Caco-2 (cell line): ENCODE data around the gene LGI1. TPM values are rescaled to one million over a fixed set of nuclear protein-coding genes. Genes with fewer than 3 reads are reported as not detected.

ENCODE experiments used
- BruUV-seq: library from RNA; stranded (reverse); fragments of 400-500 nt; replicated peaks from 2 replicates; lab custom pipeline; 2021; lab: Mats Ljungman, UMichigan
- CTCF ChIA-PET: fragments of 300-600 bp; sonication (Branson Sonifier 250); formaldehyde crosslinking; loops from one replicate; lab custom pipeline; 2022; ENCODE audit warnings: antibody characterized with exemption; lab: Charles Lee
- POLR2A ChIA-PET: fragments of 300-600 bp; sonication (Branson Sonifier 250); formaldehyde crosslinking; loops from one replicate; lab custom pipeline; 2022; ENCODE audit warnings: antibody characterized with exemption; lab: Charles Lee
- DNase-seq, 2 experiments: peaks; one replicate each; pipeline versions ENCODE4 v3.0.0 to v3.0.0-alpha.2; 2020 to 2022
- H3K27me3 ChIP-seq: replicated peaks from 2 replicates; pipeline ENCODE4 v1.6.0; 2011; ENCODE audit warnings: low read length; ENCODE audit not compliant: control insufficient read depth, insufficient read depth
- H3K36me3 ChIP-seq: 2 replicates; pipeline ENCODE4 v1.5.1; 2011; ENCODE audit warnings: low read length; ENCODE audit not compliant: control insufficient read depth, insufficient read depth
- H3K4me1 ChIP-seq: fragments of 250-450 bp; sonication (Bioruptor Pico); 2 replicates; pipeline ENCODE4 v1.5.1; 2020; ENCODE audit warnings: mild to moderate bottlenecking
- H3K4me3 ChIP-seq: 2 replicates; pipeline ENCODE4 v1.5.1; 2011; ENCODE audit warnings: low read depth, mild to moderate bottlenecking, control low read depth, low read length
- H3K9me3 ChIP-seq: fragments of 250-450 bp; sonication (Bioruptor Pico); 2 replicates; pipeline ENCODE4 v1.5.1; 2020; ENCODE audit warnings: mild to moderate bottlenecking, moderate library complexity
- H3K27ac Mint-ChIP-seq: one replicate; pipeline ENCODE4 v1.8.0; 2022; ENCODE audit warnings: mixed read lengths; ENCODE audit not compliant: unreplicated experiment
- H3K27me3 Mint-ChIP-seq: one replicate; pipeline ENCODE4 v1.8.0; 2022; ENCODE audit warnings: mixed read lengths; ENCODE audit not compliant: insufficient read depth, unreplicated experiment
- H3K36me3 Mint-ChIP-seq: one replicate; pipeline ENCODE4 v1.8.0; 2022; ENCODE audit warnings: mild to moderate bottlenecking, mixed read lengths; ENCODE audit not compliant: insufficient read depth, unreplicated experiment
- H3K4me1 Mint-ChIP-seq: one replicate; pipeline ENCODE4 v1.8.0; 2022; ENCODE audit warnings: low read depth, mixed read lengths; ENCODE audit not compliant: unreplicated experiment
- H3K4me3 Mint-ChIP-seq: one replicate; pipeline ENCODE4 v1.8.0; 2022; ENCODE audit warnings: mild to moderate bottlenecking, moderate library complexity, mixed read lengths; ENCODE audit not compliant: unreplicated experiment
- H3K9me3 Mint-ChIP-seq: one replicate; pipeline ENCODE4 v1.8.0; 2022; ENCODE audit warnings: mixed read lengths; ENCODE audit not compliant: unreplicated experiment
- intact Hi-C: fragments of 100-400 bp; cut with micrococcal nuclease; formaldehyde crosslinking; loops from one replicate; pipeline ENCODE4 v1.10.0; 2022; ENCODE audit not compliant: unreplicated experiment
- total RNA-seq: library from RNA; stranded (reverse); gene quantifications from 2 replicates; pipeline ENCODE4 v1.2.3, GENCODE V29; 2022
- TF ChIP-seq, protein P1 (sequence below), 2 experiments: fragments of 200-600 bp in 1 of 2; IDR thresholded peaks; 1 replicate in 1 of 2; 2 replicates in 1 of 2; pipeline versions ENCODE4 v1.5.1 to v1.8.0; 2011 to 2022; ENCODE audit warnings: antibody characterized with exemption in 1 of 2, control low read depth in 1 of 2, inconsistent platforms in 1 of 2, low read depth in 1 of 2, low read length in 1 of 2, mild to moderate bottlenecking in 1 of 2, moderate library complexity in 1 of 2; ENCODE audit not compliant: insufficient read depth in 1 of 2, severe bottlenecking in 1 of 2, unreplicated experiment in 1 of 2

Gene LGI1
- total RNA-seq, 1 experiment from 2014 or later, result 0.48 TPM

DNA sequence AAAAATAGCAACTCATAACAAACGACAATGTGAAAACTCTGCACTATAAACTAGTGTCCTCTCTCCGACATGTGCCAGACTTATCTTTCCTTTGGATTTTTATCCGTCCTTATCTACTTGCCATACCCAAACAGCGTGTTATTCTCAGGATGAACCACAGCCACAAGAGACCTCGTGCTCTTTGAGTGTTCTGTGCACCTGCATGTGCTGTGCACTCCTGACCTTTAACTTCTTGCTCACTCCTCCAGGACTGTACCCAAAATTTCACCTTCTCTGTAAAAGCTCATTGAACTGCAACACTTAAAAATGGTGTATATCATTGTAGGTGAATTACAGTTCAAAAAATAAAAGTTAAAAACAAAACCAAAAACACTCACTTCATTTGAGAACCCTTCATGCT lies 78.0 kb downstream of the LGI1 start:
- no peaks in the 10 kb centered on the region for H3K27me3 Mint-ChIP-seq

DNA sequence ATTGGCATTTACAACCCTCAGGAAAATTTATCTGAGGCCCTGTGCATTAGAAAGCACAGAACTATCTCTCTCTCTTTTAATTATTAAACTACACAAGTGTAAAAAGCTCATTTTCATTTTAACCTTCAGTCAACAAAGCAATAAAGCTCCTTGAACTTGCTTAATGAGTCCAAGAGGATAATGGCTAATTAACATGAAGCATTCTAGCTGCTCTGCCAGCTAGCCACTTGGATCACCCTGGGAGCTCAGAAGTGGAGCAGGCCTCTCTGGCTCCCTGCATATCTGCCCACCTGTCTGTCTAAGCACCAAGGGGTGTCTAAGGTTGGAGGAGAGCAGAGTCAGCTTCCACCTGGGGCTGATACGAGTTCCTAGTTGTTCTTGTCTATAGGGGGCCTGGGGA lies 80.1 kb downstream of the LGI1 start:
- ChIA-PET POLR2A (no interaction called here), CTCF (interaction anchor here (0.6 kb wide), 1 partner anchor 47 kb away, joined by 5 read pairs; no protein-coding TSS in a partner anchor)
- no peaks in the 10 kb centered on the region for H3K27me3 Mint-ChIP-seq

More for the DNA sequence above, 78.0 kb downstream of the LGI1 start:
- H3K4me1 Mint-ChIP-seq, result peaks cover 7% of the 10 kb centered on the region
- H3K36me3 Mint-ChIP-seq, result no peaks in the 10 kb centered on the region
- intact Hi-C loops, result no loop called here
- TF ChIP-seq, protein P1, sequence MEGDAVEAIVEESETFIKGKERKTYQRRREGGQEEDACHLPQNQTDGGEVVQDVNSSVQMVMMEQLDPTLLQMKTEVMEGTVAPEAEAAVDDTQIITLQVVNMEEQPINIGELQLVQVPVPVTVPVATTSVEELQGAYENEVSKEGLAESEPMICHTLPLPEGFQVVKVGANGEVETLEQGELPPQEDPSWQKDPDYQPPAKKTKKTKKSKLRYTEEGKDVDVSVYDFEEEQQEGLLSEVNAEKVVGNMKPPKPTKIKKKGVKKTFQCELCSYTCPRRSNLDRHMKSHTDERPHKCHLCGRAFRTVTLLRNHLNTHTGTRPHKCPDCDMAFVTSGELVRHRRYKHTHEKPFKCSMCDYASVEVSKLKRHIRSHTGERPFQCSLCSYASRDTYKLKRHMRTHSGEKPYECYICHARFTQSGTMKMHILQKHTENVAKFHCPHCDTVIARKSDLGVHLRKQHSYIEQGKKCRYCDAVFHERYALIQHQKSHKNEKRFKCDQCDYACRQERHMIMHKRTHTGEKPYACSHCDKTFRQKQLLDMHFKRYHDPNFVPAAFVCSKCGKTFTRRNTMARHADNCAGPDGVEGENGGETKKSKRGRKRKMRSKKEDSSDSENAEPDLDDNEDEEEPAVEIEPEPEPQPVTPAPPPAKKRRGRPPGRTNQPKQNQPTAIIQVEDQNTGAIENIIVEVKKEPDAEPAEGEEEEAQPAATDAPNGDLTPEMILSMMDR (IDR thresholded peaks at IDR 0.05; ENCODE audit: insufficient read depth in 1 of 2, low read depth in 1 of 2, low read length in 1 of 2, severe bottlenecking in 1 of 2, unreplicated experiment in 1 of 2), result no peak
- Histone ChIP-seq H3K27me3 (no peaks in the 10 kb centered on the region), H3K9me3 (peaks cover 13% of the 10 kb centered on the region), H3K36me3 (no peaks in the 10 kb centered on the region), H3K4me1 (0 out of 2 replicates have a peak, but pooled peaks cover 3% of the 10 kb centered on the region), H3K4me3 (no peak overlapping the region)
- CTCF ChIA-PET, result no interaction called here
- POLR2A ChIA-PET, result no interaction called here
- DNase-seq, result no peak
- no peaks in the 10 kb centered on the region for H3K9me3 Mint-ChIP-seq
- no peak overlapping the region for H3K4me3 Mint-ChIP-seq
- H3K27ac Mint-ChIP-seq, result no peak overlapping the region
- BruUV-seq, result no TSS peak

DNA sequence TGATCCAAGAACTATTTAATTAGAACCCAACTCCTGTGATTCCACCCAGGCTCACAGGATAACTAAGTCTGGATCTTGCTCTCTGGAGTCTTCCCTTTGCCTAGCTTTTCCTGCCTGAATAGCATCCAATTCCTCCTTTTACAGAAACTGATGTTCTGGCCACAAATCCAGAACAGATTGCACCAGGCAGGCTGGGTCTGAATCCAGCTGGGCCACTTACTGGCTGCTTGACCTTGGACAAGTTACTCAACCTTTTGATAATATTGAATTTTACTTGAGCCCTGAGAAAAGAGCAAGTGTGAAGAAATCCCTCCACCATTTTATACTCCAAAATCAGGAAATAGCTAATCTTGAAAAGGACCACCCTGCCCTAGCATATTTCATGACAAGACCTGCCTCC lies 80.5 kb downstream of the LGI1 start:
- H3K36me3 ChIP-seq, result no peaks in the 10 kb centered on the region
- no peak for DNase-seq
- no peak overlapping the region for H3K4me3 ChIP-seq
- Mint-ChIP-seq H3K4me1 (peaks cover 7% of the 10 kb centered on the region), H3K27ac (no peak overlapping the region), H3K36me3 (no peaks in the 10 kb centered on the region), H3K9me3 (no peaks in the 10 kb centered on the region), H3K4me3 (no peak overlapping the region), H3K27me3 (no peaks in the 10 kb centered on the region)
- H3K4me1 ChIP-seq, result 0 out of 2 replicates have a peak, but pooled peaks cover 3% of the 10 kb centered on the region
- H3K9me3 ChIP-seq, result peaks cover 4% of the 10 kb centered on the region; the same call in 1 of the 2 replicates
- H3K27me3 ChIP-seq, result no peaks in the 10 kb centered on the region
- BruUV-seq, result no TSS peak
- intact Hi-C loops, result no loop called here
- POLR2A ChIA-PET, result no interaction called here
- TF ChIP-seq, protein P1 (IDR thresholded peaks at IDR 0.05; ENCODE audit: insufficient read depth in 1 of 2, low read depth in 1 of 2, low read length in 1 of 2, severe bottlenecking in 1 of 2, unreplicated experiment in 1 of 2), result no peak
- CTCF ChIA-PET, result interaction anchor here (0.6 kb wide), 1 partner anchor 46 kb away, joined by 5 read pairs; no protein-coding TSS in a partner anchor

More for the DNA sequence above, 80.1 kb downstream of the LGI1 start:
- H3K4me1 ChIP-seq, result 0 out of 2 replicates have a peak, but pooled peaks cover 3% of the 10 kb centered on the region
- H3K4me1 Mint-ChIP-seq, result peaks cover 7% of the 10 kb centered on the region
- DNase-seq, result no peak
- no peak overlapping the region for H3K27ac Mint-ChIP-seq
- no peaks in the 10 kb centered on the region for H3K9me3 Mint-ChIP-seq
- no TSS peak for BruUV-seq
- no peak overlapping the region for H3K4me3 ChIP-seq
- TF ChIP-seq, protein P1 (IDR thresholded peaks at IDR 0.05; ENCODE audit: insufficient read depth in 1 of 2, low read depth in 1 of 2, low read length in 1 of 2, severe bottlenecking in 1 of 2, unreplicated experiment in 1 of 2), result no peak
- H3K4me3 Mint-ChIP-seq, result no peak overlapping the region
- H3K36me3 ChIP-seq, result no peaks in the 10 kb centered on the region
- peaks cover 6% of the 10 kb centered on the region; the same call in 1 of the 2 replicates for H3K9me3 ChIP-seq
- H3K27me3 ChIP-seq, result no peaks in the 10 kb centered on the region
- intact Hi-C loops, result no loop called here
- no peaks in the 10 kb centered on the region for H3K36me3 Mint-ChIP-seq
